HG02852 (cell line): ENCODE measurements around the gene SRGAP2B.
"Not testable (repeated sequence)": the region's sequence is repeated elsewhere in the genome, so short reads cannot be mapped to it uniquely, and the experiment has no call there.

Experiments
- ATAC-seq: cut with Tn5 transposase; IDR thresholded peaks from one replicate; pipeline ENCODE4 v1.9.1; 2021; ENCODE audit warnings: mild to moderate bottlenecking, moderate library complexity; ENCODE audit not compliant: unreplicated experiment

SRGAP2B gene

DNA sequence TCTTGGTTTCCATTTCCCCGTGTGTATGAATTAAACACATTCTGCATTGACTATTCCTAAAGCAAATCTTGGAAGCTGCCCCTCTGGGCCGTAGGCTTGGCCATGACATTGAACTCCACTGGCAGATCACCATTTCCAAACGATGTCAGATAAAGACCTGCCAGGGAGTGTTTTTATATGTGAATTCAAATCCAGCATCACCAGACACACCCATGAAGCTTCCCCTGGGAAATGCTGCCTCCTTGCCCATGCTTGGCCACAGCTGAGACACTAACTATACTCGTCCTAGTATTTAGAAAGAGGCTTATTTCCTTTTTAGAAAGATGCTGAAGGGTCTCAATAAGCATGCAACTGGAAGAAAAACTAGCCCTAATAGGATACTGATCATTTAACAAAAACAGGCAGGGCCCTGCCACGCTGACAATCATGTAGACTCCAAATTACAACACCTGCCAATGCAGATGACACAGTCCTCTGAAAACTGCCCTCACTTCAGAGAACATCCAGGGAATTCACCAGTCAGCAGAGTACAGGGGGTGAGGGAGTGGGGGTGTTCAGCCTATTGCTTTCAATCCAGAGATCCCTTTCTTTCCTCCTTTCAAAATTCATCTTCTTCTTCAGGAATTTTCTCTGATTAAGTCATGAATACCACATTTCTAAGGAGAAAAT is 94.9 kb downstream of the SRGAP2B start:
- ATAC-seq = not testable (repeated sequence)

DNA sequence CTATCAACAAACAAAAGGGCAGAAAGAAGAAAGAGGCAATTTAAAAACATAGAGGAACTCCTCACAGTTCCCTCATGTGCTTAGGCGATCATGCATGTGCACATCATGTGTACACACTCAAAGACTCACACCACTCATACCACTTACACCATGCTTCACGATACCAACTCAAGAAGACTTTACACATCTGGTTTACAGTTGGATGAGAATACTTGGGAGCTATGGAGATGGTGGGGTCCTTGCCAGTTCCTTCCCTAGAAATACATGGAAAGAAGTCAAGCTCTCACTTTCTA is 96.2 kb downstream of the SRGAP2B start:
- ATAC-seq = not testable (repeated sequence)

- ATAC-seq = not testable (repeated sequence)
These were observed 96.8 kb downstream of the SRGAP2B start for GRCh38 chr1:144998134-144998980.

- ATAC-seq = not testable (repeated sequence)
These were observed 99.2 kb downstream of the SRGAP2B start for GRCh38 chr1:144995833-144996410.

DNA sequence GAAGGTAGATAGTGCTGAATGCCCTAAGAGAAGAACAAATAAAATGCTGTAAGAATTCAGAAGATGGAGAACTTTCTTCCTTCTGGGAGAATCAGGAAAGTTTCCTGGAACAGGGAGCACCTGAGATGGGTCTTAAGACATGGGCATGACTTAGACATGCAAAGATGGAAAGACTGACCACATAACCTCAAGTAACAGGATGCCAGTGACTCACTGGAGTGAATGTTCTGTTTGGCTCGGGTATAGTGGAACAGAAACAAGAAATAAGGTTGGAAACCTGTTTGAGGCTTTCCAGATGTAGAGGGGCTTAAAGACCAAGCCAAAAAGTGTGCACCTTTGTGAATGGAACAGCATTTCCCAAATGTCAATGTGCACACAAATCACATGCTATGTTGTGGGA is 102.2 kb downstream of the SRGAP2B start:
- ATAC-seq = not testable (repeated sequence)

GRCh38 chr1:144990611-144991010 is 104.5 kb downstream of the SRGAP2B start:
- ATAC-seq = not testable (repeated sequence)

DNA sequence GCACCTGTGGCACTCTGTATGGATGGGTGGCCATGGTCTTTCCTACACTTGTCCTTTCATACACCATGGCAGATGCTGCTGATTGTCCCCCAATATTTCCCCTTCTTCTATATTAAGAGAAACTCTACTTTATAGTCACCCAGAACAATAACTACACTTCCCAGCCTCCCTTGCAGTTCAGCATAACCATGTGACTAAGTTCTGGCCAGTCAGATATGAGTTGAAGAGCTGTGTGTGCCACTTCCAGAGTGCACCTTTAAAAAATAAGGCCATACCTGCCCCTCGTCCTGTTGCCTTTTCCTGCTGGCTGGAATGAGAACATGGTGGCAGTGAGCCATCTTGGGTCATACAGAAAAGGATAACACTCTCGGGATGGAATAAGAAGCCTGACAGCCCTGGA is 108.0 kb downstream of the SRGAP2B start:
- ATAC-seq = not testable (repeated sequence)

GRCh38 chr1:144986171-144986860 is 108.8 kb downstream of the SRGAP2B start:
- not testable (repeated sequence) for ATAC-seq

- ATAC-seq = not testable (repeated sequence)
These were observed 109.5 kb downstream of the SRGAP2B start for GRCh38 chr1:144985550-144986170.

- ATAC-seq = not testable (repeated sequence)
These were observed 112.2 kb downstream of the SRGAP2B start for GRCh38 chr1:144982802-144983525.

GRCh38 chr1:144981157-144981556 is 114.0 kb downstream of the SRGAP2B start:
- ATAC-seq = not testable (repeated sequence)

DNA sequence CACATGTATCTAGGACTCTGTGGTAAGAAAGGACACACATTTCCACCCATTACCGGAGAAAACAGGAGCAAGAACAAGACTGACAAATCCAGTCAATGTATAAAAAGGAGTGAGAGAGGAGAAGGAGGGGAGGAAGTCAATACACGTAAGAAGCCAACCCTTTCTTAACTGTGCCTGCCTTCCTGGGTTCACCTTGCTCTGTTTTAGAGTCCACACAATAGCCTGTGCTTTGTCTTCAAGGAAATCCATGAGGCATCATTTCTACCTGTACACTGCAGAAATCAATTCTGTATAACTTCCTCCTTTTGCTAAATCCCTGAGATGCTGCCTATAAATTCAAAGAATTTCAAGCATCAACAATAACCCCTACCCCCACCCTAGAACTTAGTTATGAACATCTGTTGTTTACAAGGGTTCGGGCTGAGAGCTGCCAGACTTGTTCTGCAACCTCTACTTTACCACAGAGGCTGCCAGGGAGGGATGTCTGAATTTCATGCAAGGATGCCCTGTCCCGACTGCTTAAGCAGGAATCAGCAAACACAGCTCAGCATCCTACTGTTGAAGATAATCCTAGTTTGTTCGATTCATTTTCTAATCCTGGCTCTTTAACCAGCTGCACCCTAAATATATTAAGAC is 115.0 kb downstream of the SRGAP2B start:
- not testable (repeated sequence) for ATAC-seq

DNA sequence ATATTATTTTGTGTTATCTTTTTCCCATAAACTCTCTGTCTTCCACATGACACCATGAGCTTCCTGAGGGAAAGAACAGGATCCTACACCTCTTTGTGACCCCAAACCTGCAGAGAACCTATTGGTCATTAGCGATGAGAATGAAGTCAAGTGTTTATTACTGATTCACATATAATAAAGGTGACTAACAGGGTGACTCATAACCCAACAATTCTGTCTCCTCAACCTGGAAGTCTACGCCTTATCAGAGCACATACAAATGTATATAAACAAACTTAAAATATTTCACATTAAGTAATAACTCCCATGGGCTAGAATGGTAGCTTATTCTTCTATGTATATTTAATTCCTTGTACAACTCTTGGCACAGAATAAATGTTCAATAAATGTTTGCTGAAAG is 117.3 kb downstream of the SRGAP2B start:
- not testable (repeated sequence) for ATAC-seq

DNA sequence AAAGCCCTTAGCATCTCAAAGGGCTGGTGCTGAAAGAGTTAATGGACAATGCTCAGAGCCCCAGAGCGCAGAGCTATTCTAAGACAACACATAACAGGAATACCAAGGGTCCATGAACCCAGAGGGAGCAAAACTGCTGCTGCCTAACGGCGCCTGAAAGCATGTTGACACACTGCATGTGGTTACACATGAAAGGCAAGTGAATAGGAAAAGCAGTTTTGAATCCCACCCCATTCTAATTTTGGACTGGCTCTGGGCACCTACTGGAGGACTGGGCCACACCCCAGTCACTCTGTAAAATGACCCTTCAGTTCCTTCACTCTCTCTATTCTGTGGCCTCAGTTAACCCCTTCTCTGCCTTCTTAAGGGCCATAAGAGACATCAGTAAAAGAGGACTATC is 123.2 kb downstream of the SRGAP2B start:
- not testable (repeated sequence) for ATAC-seq

GRCh38 chr1:144966488-144966887 is 128.6 kb downstream of the SRGAP2B start:
- not testable (repeated sequence) for ATAC-seq

DNA sequence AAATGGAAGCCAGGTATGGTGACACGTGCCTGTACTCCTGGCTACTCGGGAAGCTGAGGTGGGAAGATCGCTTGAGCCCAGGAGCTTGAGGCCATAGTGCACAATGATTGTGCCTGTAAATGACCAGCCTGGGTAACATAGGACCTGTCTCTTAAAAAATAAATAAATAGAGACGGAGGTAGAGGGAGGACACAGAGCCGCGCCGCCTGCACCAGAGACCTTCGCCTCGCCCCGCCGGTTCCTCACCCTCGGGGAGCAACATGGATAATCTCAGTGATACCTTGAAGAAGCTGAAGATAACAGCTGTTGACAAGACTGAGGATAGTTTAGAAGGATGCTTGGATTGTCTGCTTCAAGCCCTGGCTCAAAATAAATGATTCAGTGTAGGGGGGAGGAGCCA is 130.4 kb downstream of the SRGAP2B start:
- not testable (repeated sequence) for ATAC-seq

- ATAC-seq = not testable (repeated sequence)
These were observed 130.9 kb downstream of the SRGAP2B start for GRCh38 chr1:144964186-144964585.

GRCh38 chr1:144963571-144963970 is 131.6 kb downstream of the SRGAP2B start:
- not testable (repeated sequence) for ATAC-seq
